ENCODE results near the gene TBC1D20.

TBC1D20 gene

DNA sequence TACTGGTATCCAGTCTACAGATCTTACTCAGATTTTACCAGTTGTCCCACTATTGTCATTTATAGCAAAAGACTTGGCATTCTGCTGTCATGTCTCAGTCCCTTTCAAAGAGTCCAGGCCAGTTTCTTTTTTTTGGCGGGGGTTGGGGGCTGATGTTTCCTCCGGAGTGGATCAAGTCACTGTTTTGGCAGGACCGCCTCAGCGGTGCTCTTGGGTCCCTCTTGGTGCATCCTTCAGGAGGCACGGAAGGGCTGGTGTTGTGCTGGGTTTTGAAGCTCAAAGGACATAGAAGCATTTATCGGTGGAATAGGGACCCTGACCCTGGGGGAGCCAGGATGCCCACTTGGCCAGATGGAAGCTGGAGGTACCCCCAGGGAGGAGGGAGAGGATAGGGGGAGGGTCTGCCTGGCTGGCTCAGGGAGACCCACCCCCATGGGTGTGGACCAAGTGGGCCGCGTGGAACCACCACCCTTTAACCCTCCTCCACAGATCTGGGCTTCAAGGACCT lies 43.4 kb downstream of the TBC1D20 start:
- DNase-seq = no peak

DNA sequence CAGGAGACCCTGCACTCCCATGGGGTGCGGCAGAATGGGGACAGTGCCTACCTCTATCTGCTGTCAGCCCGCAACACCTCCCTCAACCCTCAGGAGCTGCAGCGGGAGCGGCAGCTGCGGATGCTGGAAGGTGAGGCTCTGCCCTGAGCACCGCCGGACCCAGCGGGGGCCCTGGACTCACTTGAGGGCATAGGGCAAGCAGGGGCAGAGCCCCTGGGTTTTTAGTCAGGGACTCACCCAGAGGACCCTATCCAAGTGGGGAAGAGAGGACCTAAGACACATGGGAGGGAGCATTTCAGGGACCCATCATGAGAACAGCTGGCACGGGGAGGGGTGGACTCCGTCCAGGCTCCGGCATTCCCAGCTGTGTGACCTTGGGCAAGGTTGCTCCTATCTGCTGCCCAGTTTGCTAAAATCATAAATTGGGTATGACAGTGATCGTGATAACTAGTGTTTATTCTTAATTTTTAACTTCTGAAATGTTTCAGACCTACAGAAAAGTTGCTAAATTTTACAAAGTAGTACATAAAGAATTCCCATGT lies 44.5 kb downstream of the TBC1D20 start:
- no peak for DNase-seq

- no peak for DNase-seq
These were observed 45.2 kb downstream of the TBC1D20 start for GRCh38 chr20:416950-417800.

DNA sequence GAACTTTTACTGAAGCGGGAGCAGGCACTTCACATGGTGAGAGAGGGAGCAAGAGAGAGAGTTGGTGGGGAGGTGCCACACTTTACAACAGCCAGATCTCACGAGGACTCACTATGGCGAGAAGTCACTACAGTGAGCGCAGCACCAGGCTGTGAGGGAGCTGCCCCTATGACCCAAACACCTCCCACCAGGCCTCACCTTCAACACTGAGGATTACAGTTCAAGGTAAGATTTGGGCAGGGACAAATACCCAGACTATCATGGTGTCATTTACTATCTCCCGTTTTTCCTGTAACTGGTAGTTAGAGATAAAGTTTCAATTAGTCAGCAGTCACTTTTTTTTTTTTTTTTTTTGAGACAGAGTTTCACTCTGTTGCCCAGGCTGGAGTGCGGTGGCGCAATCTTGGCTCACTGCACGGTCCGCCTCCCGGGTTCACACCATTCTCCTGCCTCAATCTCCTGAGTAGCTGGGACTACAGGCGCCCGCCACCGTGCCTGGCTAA lies 46.5 kb downstream of the TBC1D20 start:
- no peak for DNase-seq

DNA sequence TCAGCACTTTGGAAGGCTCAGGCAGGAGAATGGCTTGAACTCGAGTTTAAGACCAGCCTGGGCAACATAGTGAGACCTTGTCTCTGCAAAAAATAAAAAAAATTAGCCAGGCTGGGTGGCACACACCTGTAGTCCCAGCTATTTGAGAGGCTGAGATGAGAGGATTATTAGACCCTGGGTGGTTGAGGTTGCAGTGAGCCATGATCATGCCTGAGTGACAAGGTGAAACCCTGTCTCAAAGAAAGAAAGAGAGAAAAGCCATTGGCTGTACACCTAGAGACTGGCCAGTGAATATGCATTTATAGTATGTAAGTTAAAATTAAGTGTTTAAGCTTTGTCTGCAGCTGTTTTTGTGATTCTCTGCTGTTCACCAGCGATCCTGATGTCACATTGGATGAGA lies 48.2 kb downstream of the TBC1D20 start:
- no peak for DNase-seq

DNA sequence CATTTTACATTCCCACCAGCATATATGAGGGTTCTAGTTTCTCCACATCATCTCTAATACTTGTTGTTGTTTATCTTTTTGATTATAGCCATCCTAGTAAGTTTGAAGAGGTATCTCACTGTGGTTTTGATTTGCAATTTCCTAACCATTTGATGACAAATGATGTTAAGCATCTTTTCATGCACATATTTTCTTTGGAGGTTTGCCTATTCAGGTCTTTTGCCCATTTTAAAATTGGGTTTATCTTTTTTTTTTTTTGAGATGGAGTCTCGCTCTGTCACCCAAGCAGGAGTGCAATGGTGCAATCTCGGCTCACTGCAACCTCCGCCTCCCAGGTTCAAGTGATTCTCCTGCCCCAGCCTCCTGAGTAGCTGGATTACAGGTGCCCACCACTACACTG lies 50.3 kb downstream of the TBC1D20 start:
- DNase-seq = no peak

DNA sequence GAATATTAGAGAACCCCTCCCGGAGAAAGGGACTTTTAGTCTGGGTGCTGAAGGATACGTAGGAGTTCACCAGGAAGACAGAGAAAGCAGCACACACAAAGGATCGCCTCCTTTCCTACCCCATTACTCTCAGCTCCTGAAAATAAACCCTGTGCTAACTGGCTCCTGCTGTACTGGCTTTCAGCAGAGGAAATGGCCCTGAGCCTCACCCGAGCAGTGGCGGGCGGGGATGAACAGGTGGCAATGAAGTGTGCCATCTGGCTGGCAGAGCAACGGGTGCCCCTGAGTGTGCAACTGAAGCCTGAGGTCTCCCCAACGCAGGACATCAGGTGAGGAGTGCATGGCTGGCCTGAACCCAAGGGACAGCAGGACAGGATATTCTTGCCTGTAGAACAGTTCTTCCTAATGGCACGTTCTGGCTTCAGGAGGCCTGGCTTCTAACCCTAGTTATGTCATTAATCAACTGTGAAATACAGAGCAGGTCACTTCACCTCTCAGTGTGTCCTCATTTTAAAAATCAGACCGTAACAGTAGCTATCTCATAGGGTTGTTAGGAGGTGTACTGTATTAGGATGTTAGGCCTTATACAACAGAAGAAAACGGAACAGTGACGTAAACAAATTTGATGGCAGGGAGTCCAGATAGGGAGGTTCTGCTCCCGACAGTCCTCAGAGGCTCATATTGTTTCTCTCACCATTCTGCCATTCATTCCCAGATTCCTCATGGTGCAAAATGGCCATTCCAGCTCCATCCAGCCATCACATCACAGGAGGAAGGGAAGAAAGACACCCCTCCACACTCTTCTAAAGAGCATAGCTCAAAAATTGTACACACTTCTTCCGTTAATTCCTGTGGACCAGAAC lies 52.4 kb downstream of the TBC1D20 start:
- DNase-seq = peak; percentile 33

DNA sequence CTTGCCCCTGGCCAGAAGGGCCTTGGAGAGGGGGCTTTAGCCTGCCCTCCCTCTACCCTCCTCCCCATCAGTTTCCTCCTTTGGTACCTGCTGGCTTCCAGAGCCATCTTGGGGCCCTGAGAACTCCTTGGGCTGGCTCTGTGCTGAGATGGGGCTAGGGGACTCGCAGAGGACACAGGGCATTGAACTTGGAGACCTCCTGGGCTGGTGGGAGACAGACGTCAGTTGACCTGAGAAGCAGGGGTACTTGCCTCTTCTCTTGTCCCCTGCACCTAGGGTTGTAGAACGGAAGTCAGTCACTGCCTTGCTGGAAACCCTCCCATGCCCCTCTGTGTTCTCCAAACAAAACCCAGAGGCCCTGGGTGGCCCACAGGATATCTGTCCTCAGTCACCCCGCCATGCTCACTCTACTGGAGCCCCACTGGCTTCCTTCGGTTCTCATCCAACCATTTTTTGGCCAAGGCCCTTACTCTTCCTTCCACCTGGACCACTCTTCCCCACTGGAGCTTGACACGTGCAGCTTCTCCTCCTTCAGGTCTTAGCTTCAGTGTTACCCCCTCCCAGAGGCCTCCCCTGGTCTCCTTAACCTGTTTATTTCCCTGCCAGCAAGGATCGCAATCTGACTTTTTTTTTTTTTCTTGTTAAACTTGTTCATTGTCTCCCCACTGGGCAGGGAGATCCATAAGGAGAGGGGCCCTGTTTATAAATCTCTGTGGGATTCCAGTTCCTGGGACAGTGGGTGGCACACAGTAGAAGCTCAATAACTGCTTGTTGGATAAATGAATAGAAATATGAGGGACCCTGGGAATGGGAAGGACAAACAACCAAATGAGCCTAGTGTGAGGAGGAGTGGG lies 53.3 kb downstream of the TBC1D20 start:
- peak; percentile 45 for DNase-seq

- DNase-seq = peak; percentile 91
These were observed 54.1 kb downstream of the TBC1D20 start, which contains the start of gene RBCK1 for GRCh38 chr20:407953-408842. Gene RBCK1, plus strand, starts transcription at chr20:408299. Its CDS starts 459 bp downstream, at chr20:408758.

GRCh38 chr20:407133-407952 lies 55.0 kb downstream of the TBC1D20 start:
- peak; percentile 82 for DNase-seq

GRCh38 chr20:406200-407132 lies 55.9 kb downstream of the TBC1D20 start:
- no peak for DNase-seq

DNA sequence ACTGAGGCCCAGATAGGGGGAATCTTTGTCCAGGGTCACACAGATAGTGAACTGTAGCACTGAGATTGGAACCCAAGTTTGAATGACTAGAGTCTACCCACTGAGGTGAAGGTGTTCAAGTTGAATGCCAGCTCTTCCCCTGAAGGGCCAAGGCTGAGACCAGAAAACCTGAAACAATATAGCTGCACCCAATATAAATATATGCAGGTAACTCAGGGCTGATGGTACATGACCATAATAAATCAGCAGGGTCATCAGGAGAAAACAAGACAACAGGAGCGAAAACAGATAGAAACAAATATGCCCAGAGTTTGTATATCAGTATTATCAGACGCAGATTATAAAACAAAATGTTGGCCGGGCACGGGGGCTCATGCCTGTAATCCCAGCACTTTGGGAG lies 58.2 kb downstream of the TBC1D20 start:
- no peak for DNase-seq

DNA sequence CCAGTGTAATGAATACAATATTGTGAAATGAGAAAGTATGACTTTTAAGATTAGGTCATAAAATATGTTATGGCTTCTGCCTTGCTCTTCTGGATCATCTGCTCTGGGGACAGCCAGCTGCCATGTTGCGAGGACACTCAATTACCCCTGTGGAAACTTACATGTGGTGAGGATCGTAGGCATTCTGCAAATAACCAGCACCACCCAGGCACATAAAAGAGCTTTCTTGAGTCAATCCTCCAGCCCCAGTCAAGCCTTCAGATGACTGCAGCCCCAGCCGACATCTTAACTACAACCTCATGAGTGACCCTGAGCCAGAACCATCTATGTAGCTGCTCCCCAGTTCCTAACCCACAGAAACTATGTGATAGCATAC lies 58.8 kb downstream of the TBC1D20 start:
- no peak for DNase-seq

DNA sequence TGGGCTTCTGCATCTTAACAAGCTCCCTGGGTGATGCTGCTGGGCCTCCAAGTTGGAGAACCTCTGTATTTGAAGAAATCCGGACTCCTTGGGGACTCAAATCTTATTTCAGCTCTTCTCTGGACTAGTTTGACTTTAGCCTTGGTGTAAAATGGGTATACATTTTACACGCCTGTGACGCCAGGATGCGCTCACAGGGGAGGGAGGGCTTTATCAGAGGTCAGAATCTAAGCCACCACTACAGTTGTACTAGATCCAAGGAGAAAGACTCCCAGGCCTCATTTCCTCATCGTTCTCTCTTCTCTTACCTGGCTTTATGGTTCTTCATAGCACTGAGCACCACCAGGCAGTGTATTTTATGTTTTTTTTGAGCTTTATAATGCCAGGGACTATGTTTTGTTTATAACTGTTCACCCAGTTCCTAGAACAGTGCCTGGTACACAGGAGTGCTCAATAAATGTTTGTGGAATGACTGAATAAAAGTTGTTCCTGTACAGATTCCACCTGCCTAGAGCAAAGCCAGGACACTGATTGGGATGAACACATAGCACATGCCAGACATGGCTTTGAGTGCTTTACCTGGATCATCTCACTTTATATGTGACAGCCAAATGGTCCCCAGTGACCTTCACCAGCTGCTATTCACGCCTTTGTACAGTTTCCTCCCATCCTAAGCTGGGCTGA lies 59.3 kb downstream of the TBC1D20 start:
- DNase-seq = no peak

- DNase-seq = no peak
These were observed 59.8 kb downstream of the TBC1D20 start for GRCh38 chr20:402496-402885.

GRCh38 chr20:401682-402495 lies 60.4 kb downstream of the TBC1D20 start:
- peak; percentile 13 for DNase-seq

- DNase-seq = no peak
These were observed 61.7 kb downstream of the TBC1D20 start for GRCh38 chr20:400454-401275.
